ENCODE measurements around the gene NCKAP5.

DNA sequence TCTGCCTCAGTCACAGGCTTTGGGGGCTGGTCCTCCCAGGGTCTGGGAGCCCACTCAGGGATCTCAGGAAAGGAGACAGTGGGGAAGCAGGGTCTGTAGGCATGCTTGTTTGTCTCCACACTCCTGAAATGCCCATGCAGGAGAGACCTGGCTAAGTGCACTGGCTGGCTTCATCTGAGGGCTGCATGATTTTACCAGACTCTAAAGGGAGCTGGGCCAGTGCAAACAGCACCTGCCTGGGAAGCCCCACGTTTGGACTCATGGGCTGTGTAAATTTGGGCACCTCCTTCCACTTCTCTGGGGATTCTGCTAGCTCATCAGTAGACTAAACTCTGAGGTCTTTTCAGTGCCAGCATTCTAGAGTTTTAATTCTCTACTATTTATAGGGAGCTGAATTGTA lies 931.9 kb downstream of the NCKAP5 start:
- TF ChIP-seq YY1 (IDR thresholded peaks at IDR 0.05; ENCODE audit: insufficient read depth, insufficient read length), result no peak
- TF ChIP-seq ZNF274 (IDR thresholded peaks at IDR 0.05; ENCODE audit: low read depth, low read length), result no peak
- no peak for TF ChIP-seq SUZ12 (IDR thresholded peaks at IDR 0.05; ENCODE audit: extremely low read depth, insufficient read depth, insufficient read length)

All from NT2/D1 (cell line).